Vagina (tissue), 2 donors: ENCODE results near the gene HMCN2. TPM values are rescaled to one million over a fixed set of nuclear protein-coding genes. Genes with fewer than 3 reads are reported as not detected.

ENCODE experiments used
- DNase-seq, 2 donors: peaks; one replicate each; pipeline ENCODE4 v3.0.0-alpha.2; 2017; ENCODE audit errors: extremely low spot score in 2 of 2
- H3K27ac ChIP-seq: fragments of 200-600 bp; sonication (generic); one replicate; pipeline ENCODE4 v1.5.1; 2019
- H3K27me3 ChIP-seq: fragments of 200-600 bp; sonication (generic); one replicate; pipeline ENCODE4 v1.5.1; 2019
- H3K36me3 ChIP-seq, 2 donors: fragments of 200-600 bp; sonication (generic); one replicate each; pipeline ENCODE4 v1.5.1; 2017 to 2019
- H3K4me1 ChIP-seq: fragments of 200-600 bp; sonication (generic); one replicate; pipeline ENCODE4 v1.5.1; 2019
- H3K4me3 ChIP-seq, 2 donors: fragments of 200-600 bp; sonication (generic); 1 replicate in 1 of 2; 2 replicates in 1 of 2; pipeline ENCODE4 v1.5.1; 2016 to 2019
- H3K9me3 ChIP-seq: fragments of 200-600 bp; sonication (generic); one replicate; pipeline ENCODE4 v1.5.1; 2019
- POLR2A ChIP-seq, 2 donors: fragments of 450-650 bp; IDR thresholded peaks; one replicate each; pipeline ENCODE4 v1.6.1; 2017; ENCODE audit warnings: antibody characterized with exemption in 2 of 2, mild to moderate bottlenecking in 2 of 2, moderate library complexity in 2 of 2
- POLR2AphosphoS5 ChIP-seq, 2 donors: sonication (generic); formaldehyde crosslinking; IDR thresholded peaks; one replicate each; pipeline ENCODE4 v1.9.0; 2017; ENCODE audit warnings: antibody characterized with exemption in 2 of 2, mild to moderate bottlenecking in 2 of 2, low read depth in 1 of 2; ENCODE audit not compliant: insufficient read depth in 1 of 2
- intact Hi-C: fragments of 100-400 bp; cut with DNase I; formaldehyde crosslinking; loops from one replicate; pipeline ENCODE4 v1.15.1; 2023
- total RNA-seq: library from RNA; depleted of rRNA; stranded (reverse); fragments of >200 nt; gene quantifications from one replicate; pipeline ENCODE4 v1.2.3, GENCODE V29; 2016
- TF ChIP-seq, protein P1 (sequence below), 3 experiments: fragments of 450-650 bp in 2 of 3; fragments of 200-600 bp in 1 of 3; sonication (generic) in 1 of 3; IDR thresholded peaks; one replicate each; pipeline ENCODE4 v1.5.1; 2017 to 2019; ENCODE audit warnings: antibody characterized with exemption in 3 of 3, mild to moderate bottlenecking in 2 of 3, moderate library complexity in 2 of 3

Gene HMCN2
- total RNA-seq, 1 donor from 2014 or later: 5.2 TPM

DNA sequence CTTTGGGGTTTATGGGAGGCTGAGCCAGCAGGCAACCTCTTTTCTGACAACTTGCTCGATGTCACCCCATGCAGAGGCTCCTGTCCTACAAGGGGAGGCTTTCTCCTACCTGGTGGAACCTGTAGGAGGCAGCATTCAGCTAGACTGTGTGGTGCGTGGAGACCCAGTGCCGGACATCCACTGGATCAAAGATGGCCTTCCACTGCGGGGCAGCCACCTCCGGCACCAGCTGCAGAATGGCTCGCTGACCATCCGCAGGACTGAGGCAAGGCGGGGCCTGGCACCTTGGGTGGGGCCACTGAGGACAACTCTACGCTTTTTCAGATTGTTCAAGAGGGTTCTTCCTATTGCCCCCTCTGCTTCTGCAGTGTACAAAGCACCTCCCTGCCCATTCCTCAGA, 143.1 kb downstream of the HMCN2 start:
- Histone ChIP-seq H3K36me3 (no peaks in the 10 kb centered on the region), H3K27me3 (no peaks in the 10 kb centered on the region), H3K4me3 (no peak overlapping the region), H3K4me1 (peaks cover 10% of the 10 kb centered on the region), H3K9me3 (no peaks in the 10 kb centered on the region), H3K27ac (no peak overlapping the region)
- intact Hi-C loops: no loop called here
- TF ChIP-seq, protein P1, sequence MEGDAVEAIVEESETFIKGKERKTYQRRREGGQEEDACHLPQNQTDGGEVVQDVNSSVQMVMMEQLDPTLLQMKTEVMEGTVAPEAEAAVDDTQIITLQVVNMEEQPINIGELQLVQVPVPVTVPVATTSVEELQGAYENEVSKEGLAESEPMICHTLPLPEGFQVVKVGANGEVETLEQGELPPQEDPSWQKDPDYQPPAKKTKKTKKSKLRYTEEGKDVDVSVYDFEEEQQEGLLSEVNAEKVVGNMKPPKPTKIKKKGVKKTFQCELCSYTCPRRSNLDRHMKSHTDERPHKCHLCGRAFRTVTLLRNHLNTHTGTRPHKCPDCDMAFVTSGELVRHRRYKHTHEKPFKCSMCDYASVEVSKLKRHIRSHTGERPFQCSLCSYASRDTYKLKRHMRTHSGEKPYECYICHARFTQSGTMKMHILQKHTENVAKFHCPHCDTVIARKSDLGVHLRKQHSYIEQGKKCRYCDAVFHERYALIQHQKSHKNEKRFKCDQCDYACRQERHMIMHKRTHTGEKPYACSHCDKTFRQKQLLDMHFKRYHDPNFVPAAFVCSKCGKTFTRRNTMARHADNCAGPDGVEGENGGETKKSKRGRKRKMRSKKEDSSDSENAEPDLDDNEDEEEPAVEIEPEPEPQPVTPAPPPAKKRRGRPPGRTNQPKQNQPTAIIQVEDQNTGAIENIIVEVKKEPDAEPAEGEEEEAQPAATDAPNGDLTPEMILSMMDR (IDR thresholded peaks at IDR 0.05): no peak
- no peak for TF ChIP-seq POLR2A (IDR thresholded peaks at IDR 0.05)
- no peak for TF ChIP-seq POLR2AphosphoS5 (IDR thresholded peaks at IDR 0.05; ENCODE audit: insufficient read depth in 1 of 2, low read depth in 1 of 2)
- DNase-seq: no peak

DNA sequence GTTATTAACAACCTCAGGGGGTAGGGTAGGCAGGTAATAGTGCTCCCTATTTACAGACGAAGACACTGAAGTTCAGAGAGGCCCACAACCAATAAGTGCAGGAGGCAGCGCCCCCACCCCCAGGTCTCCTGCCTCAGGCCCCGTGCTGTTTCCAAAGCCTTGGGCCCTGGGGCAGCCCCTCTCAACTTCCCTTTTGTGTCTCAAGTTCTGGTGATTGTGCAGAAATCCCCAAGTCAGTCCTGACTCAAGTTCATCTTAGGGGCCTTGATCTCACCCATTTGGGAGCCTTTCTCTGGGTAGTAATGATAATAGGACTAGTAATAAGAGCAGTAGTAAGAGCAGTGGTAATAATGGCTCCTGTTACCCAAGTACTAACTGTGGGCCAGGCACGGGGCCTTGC, 143.7 kb downstream of the HMCN2 start:
- no peak overlapping the region for H3K4me3 ChIP-seq
- peaks cover 10% of the 10 kb centered on the region for H3K4me1 ChIP-seq
- TF ChIP-seq, protein P1 (IDR thresholded peaks at IDR 0.05): no peak
- TF ChIP-seq POLR2AphosphoS5 (IDR thresholded peaks at IDR 0.05; ENCODE audit: insufficient read depth in 1 of 2, low read depth in 1 of 2): no peak
- TF ChIP-seq POLR2A (IDR thresholded peaks at IDR 0.05): no peak
- no peak for DNase-seq
- no peaks in the 10 kb centered on the region for H3K36me3 ChIP-seq
- no peak overlapping the region for H3K27ac ChIP-seq
- no peaks in the 10 kb centered on the region for H3K9me3 ChIP-seq
- intact Hi-C loops: no loop called here
- H3K27me3 ChIP-seq: no peaks in the 10 kb centered on the region

DNA sequence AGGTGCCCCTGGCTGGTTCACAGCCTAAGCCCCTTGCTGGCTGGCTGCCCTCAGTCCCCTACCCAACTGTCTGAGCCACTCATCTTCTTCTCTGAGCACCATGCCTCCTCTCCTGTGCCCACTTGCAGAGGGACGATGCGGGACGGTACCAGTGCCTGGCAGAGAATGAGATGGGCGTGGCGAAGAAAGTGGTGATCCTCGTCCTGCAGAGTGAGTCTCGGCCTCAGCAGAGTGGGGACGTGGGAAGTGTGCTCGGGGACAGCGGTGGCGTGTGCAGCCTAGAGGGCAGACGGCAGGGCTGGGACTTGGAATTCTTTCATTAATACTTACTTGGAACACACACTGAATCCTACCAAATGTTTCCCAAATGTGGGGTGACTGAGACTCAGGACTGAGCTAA, 144.9 kb downstream of the HMCN2 start:
- Histone ChIP-seq H3K9me3 (no peaks in the 10 kb centered on the region), H3K4me1 (peaks cover 10% of the 10 kb centered on the region), H3K27ac (no peak overlapping the region), H3K27me3 (no peaks in the 10 kb centered on the region), H3K36me3 (no peaks in the 10 kb centered on the region), H3K4me3 (no peak overlapping the region)
- no peak for DNase-seq
- TF ChIP-seq POLR2A (IDR thresholded peaks at IDR 0.05): no peak
- TF ChIP-seq, protein P1 (IDR thresholded peaks at IDR 0.05): no peak
- no peak for TF ChIP-seq POLR2AphosphoS5 (IDR thresholded peaks at IDR 0.05; ENCODE audit: insufficient read depth in 1 of 2, low read depth in 1 of 2)
- intact Hi-C loops: no loop called here

DNA sequence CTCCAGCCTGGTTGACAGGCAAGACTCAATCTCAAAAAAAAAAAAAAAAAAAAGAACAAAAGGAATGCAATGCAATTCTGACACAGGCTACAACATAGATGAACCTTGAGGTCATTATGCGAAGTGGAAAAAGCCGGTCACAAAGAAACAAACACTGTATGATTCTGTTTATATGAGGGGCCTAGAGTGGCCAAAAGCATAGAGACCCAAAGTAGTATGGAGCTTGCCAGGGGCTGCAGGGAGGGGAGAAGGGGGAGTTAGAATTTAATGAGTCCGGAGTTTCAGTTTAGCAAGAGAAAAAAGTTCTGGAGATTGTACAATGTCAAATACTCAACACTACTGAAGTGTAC, 146.0 kb downstream of the HMCN2 start:
- Histone ChIP-seq H3K4me1 (peaks cover 10% of the 10 kb centered on the region), H3K27ac (no peak overlapping the region), H3K4me3 (no peak overlapping the region), H3K27me3 (no peaks in the 10 kb centered on the region), H3K9me3 (no peaks in the 10 kb centered on the region), H3K36me3 (no peaks in the 10 kb centered on the region)
- intact Hi-C loops: no loop called here
- DNase-seq: no peak
- no peak for TF ChIP-seq POLR2A (IDR thresholded peaks at IDR 0.05)
- TF ChIP-seq, protein P1 (IDR thresholded peaks at IDR 0.05): no peak
- TF ChIP-seq POLR2AphosphoS5 (IDR thresholded peaks at IDR 0.05; ENCODE audit: insufficient read depth in 1 of 2, low read depth in 1 of 2): no peak

DNA sequence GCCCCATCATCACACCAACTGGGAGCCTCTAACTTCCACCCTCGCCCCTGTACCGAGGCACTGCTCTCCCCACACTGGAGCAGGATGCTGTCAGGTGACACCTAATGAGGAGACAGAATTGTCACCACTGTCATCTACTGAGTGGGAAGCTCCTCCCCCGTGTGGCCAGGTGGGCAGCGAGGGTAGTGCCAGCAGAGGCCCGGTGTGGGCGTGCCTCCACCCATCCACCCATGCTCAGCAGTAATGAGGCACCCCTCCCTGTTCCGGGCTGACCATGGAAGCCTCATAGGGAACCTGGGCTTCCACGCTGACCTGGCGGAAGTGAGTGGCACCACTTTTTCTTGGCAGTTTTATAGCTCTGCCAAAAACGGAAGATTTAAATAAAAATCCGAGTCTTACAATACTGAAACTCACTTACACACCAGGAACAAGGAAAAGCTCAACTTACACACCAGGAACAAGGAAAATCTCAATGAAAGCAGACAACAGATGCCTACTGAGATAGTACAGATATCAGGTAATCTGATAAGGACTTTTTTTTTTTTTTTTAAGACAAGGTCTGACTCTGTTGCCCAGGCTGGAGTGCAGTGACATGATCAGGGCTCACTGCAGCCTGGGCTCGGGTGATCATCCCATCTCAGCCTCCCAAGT, 148.6 kb downstream of the HMCN2 start:
- intact Hi-C loops: no loop called here
- H3K4me3 ChIP-seq: no peak overlapping the region
- H3K27ac ChIP-seq: no peak overlapping the region
- H3K27me3 ChIP-seq: no peaks in the 10 kb centered on the region
- no peak for DNase-seq
- TF ChIP-seq, protein P1 (IDR thresholded peaks at IDR 0.05): no peak
- TF ChIP-seq POLR2A (IDR thresholded peaks at IDR 0.05) (no peak), POLR2AphosphoS5 (IDR thresholded peaks at IDR 0.05; ENCODE audit: insufficient read depth in 1 of 2, low read depth in 1 of 2) (no peak)
- peaks cover 10% of the 10 kb centered on the region for H3K4me1 ChIP-seq
- no peaks in the 10 kb centered on the region for H3K36me3 ChIP-seq
- H3K9me3 ChIP-seq: no peaks in the 10 kb centered on the region
